Measurements from ENCODE around the gene REL.

The REL gene

GRCh38 chr2:60966507-60967405 lies 85.4 kb downstream of the REL start:
- no peak for DNase-seq

- DNase-seq = no peak
Measured at GRCh38 chr2:60972889-60973656, 91.7 kb downstream of the REL start.

GRCh38 chr2:60973705-60974104 lies 92.3 kb downstream of the REL start:
- no peak for DNase-seq

GRCh38 chr2:60974652-60975051 lies 93.3 kb downstream of the REL start:
- DNase-seq = no peak

Data from DMS 273 treated with DMSO at 0.1 percent for 48 hours (cell line).